NCI-H2081 treated with DMSO at 0.1 percent for 48 hours (cell line): ENCODE data around the gene KIAA1671.

Experiments used
- DNase-seq: peaks from one replicate; lab custom pipeline; 2025; lab: John Stamatoyannopoulos, UW

The KIAA1671 gene

GRCh38 chr22:25114369-25115362 lies 162.2 kb downstream of the KIAA1671 start:
- DNase-seq = no peak

GRCh38 chr22:25119609-25120008 lies 167.1 kb downstream of the KIAA1671 start:
- no peak for DNase-seq

GRCh38 chr22:25120093-25120561 lies 167.6 kb downstream of the KIAA1671 start:
- no peak for DNase-seq

- DNase-seq = no peak
Observed at GRCh38 chr22:25120761-25121212, 168.3 kb downstream of the KIAA1671 start.

GRCh38 chr22:25122136-25122764 lies 169.7 kb downstream of the KIAA1671 start:
- DNase-seq = no peak

GRCh38 chr22:25123677-25124076 lies 171.2 kb downstream of the KIAA1671 start:
- no peak for DNase-seq

- peak; percentile 4 for DNase-seq
Observed at GRCh38 chr22:25125693-25126357, 173.3 kb downstream of the KIAA1671 start.

- DNase-seq = no peak
Observed at GRCh38 chr22:25126510-25126909, 174.0 kb downstream of the KIAA1671 start.

GRCh38 chr22:25127318-25127717 lies 174.8 kb downstream of the KIAA1671 start:
- no peak for DNase-seq

GRCh38 chr22:25130462-25130861 lies 177.9 kb downstream of the KIAA1671 start:
- DNase-seq = no peak

- no peak for DNase-seq
Observed at GRCh38 chr22:25131198-25131887, 178.8 kb downstream of the KIAA1671 start.

- DNase-seq = no peak
Observed at GRCh38 chr22:25134028-25134427, 181.5 kb downstream of the KIAA1671 start.

GRCh38 chr22:25134451-25134850 lies 181.9 kb downstream of the KIAA1671 start:
- no peak for DNase-seq

- DNase-seq = no peak
Observed at GRCh38 chr22:25136953-25137576, 184.5 kb downstream of the KIAA1671 start.

- no peak for DNase-seq
Observed at GRCh38 chr22:25137577-25138525, 185.3 kb downstream of the KIAA1671 start.

GRCh38 chr22:25139062-25139461 lies 186.5 kb downstream of the KIAA1671 start:
- no peak for DNase-seq

- DNase-seq = no peak
Observed at GRCh38 chr22:25142102-25142501, 189.6 kb downstream of the KIAA1671 start.

- DNase-seq = no peak
Observed at GRCh38 chr22:25143156-25144076, 190.9 kb downstream of the KIAA1671 start.

- no peak for DNase-seq
Observed at GRCh38 chr22:25144522-25144921, 192.0 kb downstream of the KIAA1671 start.
